Measurements from ENCODE around the gene CRLF2.

- TF ChIP-seq CTCF (IDR thresholded peaks at IDR 0.05) = no peak
- no peak for TF ChIP-seq POLR2A (IDR thresholded peaks at IDR 0.05)
These were observed 13.8 kb upstream of the CRLF2 start for GRCh38 chrX:1226249-1226648.
